SJSA1 (cell line): ENCODE measurements around the gene PAX1. TPM values are rescaled to one million over a fixed set of nuclear protein-coding genes. Genes with fewer than 3 reads are reported as not detected.

Experiments
- DNase-seq, 2 experiments: peaks; one replicate each; pipeline ENCODE4 v3.0.0-alpha.2; 2015 to 2020; ENCODE audit warnings: low spot score in 2 of 2, low read depth in 1 of 2
- H3K27ac ChIP-seq: fragments of 250-450 bp; sonication (Bioruptor Pico); 2 replicates; pipeline ENCODE4 v1.5.1; 2020; ENCODE audit warnings: mild to moderate bottlenecking, moderate library complexity
- H3K27me3 ChIP-seq: fragments of 250-450 bp; sonication (Bioruptor Pico); replicated peaks from 2 replicates; pipeline ENCODE4 v1.5.1; 2020; ENCODE audit warnings: mild to moderate bottlenecking, moderate library complexity
- H3K36me3 ChIP-seq: fragments of 250-450 bp; sonication (Bioruptor Pico); 2 replicates; pipeline ENCODE4 v1.5.1; 2020; ENCODE audit warnings: mild to moderate bottlenecking
- H3K4me1 ChIP-seq: fragments of 250-450 bp; sonication (Bioruptor Pico); replicated peaks from 2 replicates; pipeline ENCODE4 v1.6.1; 2021; ENCODE audit warnings: mild to moderate bottlenecking
- H3K4me3 ChIP-seq: fragments of 250-450 bp; sonication (Bioruptor Pico); 2 replicates; pipeline ENCODE4 v1.5.1; 2020; ENCODE audit warnings: mild to moderate bottlenecking
- H3K9me3 ChIP-seq: fragments of 250-450 bp; sonication (Bioruptor Pico); replicated peaks from 2 replicates; pipeline ENCODE4 v1.5.1; 2020; ENCODE audit warnings: mild to moderate bottlenecking
- total RNA-seq: library from RNA; depleted of rRNA; stranded (reverse); fragments of >200 nt; shearing (Covaris generic); gene quantifications from 2 replicates; pipeline ENCODE4 v1.2.3, GENCODE V29; 2014; rRNA removed

PAX1 gene
- total RNA-seq, 1 experiment from 2014 or later, result not detected

DNA sequence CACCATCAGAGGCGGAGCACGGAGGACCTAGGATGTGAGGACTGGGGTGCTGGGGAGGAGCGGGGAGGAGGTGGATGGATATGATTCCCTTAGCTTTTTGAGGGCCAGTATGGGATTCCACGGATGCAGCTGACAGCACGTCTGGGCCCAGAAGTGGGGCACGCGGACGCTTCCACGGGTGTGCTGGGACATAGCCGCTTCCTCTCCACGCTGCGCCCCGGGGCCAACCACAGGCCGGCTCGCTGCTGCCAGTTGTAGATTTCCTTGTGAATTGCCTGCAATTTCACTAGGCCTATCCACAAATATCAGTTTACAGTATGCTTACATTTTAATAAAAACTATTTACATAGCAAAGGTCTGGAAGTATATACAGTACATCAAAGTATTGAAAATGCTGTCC lies 23.9 kb downstream of the PAX1 start:
- H3K27ac ChIP-seq, result no peak overlapping the region
- no peak for DNase-seq
- no peaks in the 10 kb centered on the region for H3K4me1 ChIP-seq
- no peak overlapping the region for H3K4me3 ChIP-seq
- no peaks in the 10 kb centered on the region for H3K36me3 ChIP-seq
- H3K27me3 ChIP-seq, result no peaks in the 10 kb centered on the region
- no peaks in the 10 kb centered on the region for H3K9me3 ChIP-seq

DNA sequence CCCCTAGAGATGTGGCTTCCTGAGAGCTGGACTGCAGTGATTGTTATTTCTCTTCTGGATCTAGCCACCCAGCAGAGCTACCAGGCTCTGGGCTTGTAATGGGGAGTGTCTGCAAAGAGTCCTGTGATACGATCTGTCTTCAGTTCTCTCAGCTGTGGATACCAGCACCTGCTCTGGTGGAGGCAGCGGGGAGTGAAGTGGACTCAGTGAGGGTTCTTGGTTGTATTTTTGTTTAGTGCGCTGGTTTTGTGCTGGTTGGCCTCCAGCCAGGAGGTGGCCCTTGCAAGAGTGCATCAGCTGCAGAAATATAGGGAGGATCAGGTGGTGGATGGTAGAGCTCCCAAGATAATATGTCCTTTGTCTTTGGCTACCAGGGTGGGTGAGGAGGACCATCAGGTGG lies 33.7 kb downstream of the PAX1 start:
- Histone ChIP-seq H3K9me3 (no peaks in the 10 kb centered on the region), H3K36me3 (no peaks in the 10 kb centered on the region), H3K27me3 (no peaks in the 10 kb centered on the region), H3K27ac (no peak overlapping the region), H3K4me1 (no peaks in the 10 kb centered on the region), H3K4me3 (no peak overlapping the region)
- DNase-seq, result no peak

DNA sequence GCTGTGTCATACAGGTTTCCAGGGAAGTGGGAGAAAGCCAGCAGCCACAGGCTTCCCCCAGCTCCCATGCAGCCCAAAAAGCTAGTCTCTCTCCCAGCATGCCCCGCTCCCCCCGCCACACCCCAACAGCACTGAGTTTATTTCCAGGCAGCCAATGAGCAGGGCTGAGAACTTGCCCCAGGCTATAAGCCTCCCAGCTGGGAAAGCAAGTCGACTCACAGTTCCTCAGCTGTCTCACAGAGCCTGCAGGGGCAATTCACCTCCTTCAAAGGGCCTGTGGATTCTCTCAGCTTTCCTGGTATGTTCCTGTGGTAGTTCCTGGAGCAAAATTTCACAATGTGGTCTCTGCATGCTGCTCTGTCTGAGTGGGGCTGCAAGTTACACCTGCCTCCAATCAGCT lies 34.2 kb downstream of the PAX1 start:
- Histone ChIP-seq H3K27ac (no peak overlapping the region), H3K9me3 (no peaks in the 10 kb centered on the region), H3K36me3 (no peaks in the 10 kb centered on the region), H3K4me3 (no peak overlapping the region), H3K4me1 (no peaks in the 10 kb centered on the region), H3K27me3 (no peaks in the 10 kb centered on the region)
- no peak for DNase-seq

DNA sequence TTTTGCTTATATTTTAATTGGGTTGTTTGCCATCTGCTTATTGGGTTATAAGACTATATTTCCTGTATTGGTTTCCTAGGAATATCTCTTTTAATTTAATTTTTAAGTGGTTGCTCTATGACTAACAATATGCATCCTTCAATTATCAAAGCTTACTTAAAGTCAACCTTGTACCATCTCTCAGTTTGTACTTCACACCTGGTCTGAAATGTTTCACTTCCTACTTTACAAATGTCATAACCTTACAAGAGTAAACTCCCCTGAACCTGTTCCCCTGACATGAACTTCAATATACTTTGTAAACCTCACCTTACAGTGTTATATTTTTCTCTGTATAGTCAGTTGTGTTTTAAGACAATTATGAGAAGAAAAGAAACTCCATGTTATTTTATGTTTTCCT lies 35.8 kb downstream of the PAX1 start:
- H3K9me3 ChIP-seq, result no peaks in the 10 kb centered on the region
- H3K36me3 ChIP-seq, result no peaks in the 10 kb centered on the region
- no peaks in the 10 kb centered on the region for H3K27me3 ChIP-seq
- no peak overlapping the region for H3K27ac ChIP-seq
- H3K4me1 ChIP-seq, result no peaks in the 10 kb centered on the region
- no peak overlapping the region for H3K4me3 ChIP-seq
- DNase-seq, result no peak

DNA sequence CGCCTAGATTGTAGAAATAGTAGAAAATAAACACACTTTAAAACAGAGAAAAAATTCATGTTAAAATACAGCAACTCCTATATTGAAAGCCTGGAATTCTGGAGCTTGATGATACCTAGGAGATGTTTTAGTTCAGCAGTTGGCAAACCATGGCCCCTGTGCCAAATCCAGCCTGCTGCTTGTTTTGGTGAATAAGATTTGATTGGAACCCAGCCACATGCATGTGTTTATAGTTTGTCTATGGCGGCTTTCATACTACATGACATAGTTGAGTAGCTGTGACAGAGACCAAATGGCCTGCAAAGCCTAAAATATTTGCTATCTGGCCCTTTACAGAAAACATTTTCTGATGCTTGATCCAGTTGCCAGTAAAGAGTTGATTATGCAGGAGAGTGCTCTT lies 57.2 kb downstream of the PAX1 start:
- no peaks in the 10 kb centered on the region for H3K36me3 ChIP-seq
- H3K27me3 ChIP-seq, result no peaks in the 10 kb centered on the region
- H3K4me1 ChIP-seq, result no peaks in the 10 kb centered on the region
- no peak for DNase-seq
- H3K9me3 ChIP-seq, result no peaks in the 10 kb centered on the region
- no peak overlapping the region for H3K27ac ChIP-seq
- H3K4me3 ChIP-seq, result no peak overlapping the region

DNA sequence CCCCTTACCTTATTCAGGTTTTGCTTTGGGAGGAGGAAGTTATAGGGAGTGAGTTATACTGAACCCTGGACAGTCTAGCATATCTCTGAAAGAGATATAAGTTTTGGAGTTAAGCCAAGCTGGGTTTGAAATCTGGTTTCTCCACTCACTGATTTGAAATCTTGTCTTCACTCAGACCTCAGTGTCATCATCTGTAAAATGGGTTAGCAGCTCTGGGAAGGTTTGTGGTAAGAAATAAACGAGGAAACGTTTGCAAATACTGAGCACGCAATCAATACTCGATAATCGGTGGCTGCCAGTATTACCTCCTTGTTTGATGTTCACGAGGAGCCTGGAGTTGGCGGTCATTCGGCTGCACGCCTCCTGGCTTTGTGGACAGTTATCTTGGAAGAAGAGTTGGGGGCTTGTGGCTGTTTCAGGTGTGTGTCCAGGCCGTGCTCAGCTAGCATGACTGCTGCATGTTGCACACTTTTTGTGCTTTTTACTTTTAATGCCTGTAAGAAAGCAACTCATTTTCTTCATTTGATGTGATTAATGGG lies 61.8 kb downstream of the PAX1 start:
- Histone ChIP-seq H3K4me1 (no peaks in the 10 kb centered on the region), H3K4me3 (no peak overlapping the region), H3K36me3 (no peaks in the 10 kb centered on the region), H3K27me3 (no peaks in the 10 kb centered on the region), H3K9me3 (no peaks in the 10 kb centered on the region), H3K27ac (no peak overlapping the region)
- DNase-seq, result no peak

DNA sequence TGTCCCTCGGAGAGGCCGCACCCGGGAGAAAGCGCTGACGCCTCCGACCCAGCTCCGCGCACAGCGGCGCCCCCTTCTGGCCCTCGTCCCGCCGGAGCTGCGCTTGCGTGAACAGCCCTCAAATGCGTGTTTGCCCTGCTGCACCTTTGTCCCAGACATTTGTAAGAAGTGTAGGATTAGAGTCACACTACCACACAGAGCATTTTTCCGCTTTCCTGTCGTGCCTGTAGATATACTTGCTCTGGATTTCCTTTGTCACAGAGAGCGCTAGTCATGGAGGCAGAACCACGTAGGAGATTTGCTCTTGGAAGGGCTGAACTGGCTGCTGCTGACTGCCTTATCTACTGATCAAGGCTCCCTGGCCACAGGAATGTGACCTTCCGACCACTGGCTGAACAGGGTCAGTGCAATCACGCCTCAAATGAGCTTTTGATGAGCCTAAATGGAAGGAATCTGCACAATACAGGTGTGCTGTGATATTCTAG lies 62.3 kb downstream of the PAX1 start:
- H3K4me3 ChIP-seq, result no peak overlapping the region
- H3K4me1 ChIP-seq, result no peaks in the 10 kb centered on the region
- H3K27me3 ChIP-seq, result no peaks in the 10 kb centered on the region
- no peaks in the 10 kb centered on the region for H3K36me3 ChIP-seq
- no peak for DNase-seq
- H3K27ac ChIP-seq, result no peak overlapping the region
- no peaks in the 10 kb centered on the region for H3K9me3 ChIP-seq

Other genes starting within 250 kb of the PAX1 start
- 5.7 and 19.8 TPM in 2 replicates for gene NKX2-2, start 191.6 kb upstream of the PAX1 start, total RNA-seq